Measurements from ENCODE around the gene SCAMP3.
A peak's percentile ranks its signal among the peaks of the same experiment; 100 is the strongest.

SCAMP3 gene

DNA sequence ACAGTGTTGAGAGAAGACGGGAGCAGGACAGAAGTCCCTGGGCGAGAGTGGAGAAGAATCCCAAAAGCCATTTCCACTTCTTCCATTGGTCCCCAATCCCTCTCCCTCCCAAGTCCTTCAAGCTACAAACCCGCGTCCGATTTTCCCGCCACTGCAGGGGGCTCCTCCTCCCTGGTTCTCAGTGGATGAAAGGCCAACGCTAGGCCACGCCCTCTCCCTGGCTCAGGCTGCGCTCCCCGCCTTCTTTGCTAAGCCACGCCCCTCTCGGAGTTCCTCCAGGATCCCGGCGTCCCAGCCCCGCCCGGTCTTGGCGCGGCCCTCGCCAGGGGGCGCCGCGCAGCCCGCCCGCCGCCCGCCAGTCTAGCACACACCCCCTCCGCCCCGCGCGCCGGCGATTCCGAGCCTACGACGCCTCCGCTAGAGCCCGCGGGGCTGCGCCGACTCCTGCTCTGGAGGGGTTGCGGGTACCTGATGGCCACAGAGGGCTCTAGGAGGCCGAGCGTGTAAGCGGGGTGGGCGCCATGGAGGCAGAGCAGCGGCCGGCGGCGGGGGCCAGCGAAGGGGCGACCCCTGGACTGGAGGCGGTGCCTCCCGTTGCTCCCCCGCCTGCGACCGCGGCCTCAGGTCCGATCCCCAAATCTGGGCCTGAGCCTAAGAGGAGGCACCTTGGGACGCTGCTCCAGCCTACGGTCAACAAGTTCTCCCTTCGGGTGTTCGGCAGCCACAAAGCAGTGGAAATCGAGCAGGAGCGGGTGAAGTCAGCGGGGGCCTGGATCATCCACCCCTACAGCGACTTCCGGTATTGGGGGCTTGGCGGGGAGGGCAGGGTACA lies 15.1 kb upstream of the SCAMP3 start, which contains the start of gene HCN3:
HCN3 (plus strand) TSS at position 394 of the 832 bp plus-strand sequence; CDS start at position 522, 128 bp downstream.
- Mint-ChIP-seq H3K36me3 (peaks cover 8% of the 10 kb centered on the region), H3K4me1 (peaks cover 41% of the 10 kb centered on the region), H3K9me3 (no peaks in the 10 kb centered on the region), H3K27ac (peak within 1 kb of the TSS; percentile 26), H3K4me3 (peak within 1 kb of the TSS; percentile 68), H3K27me3 (peaks cover 26% of the 10 kb centered on the region)
- CTCF ChIA-PET = interaction anchor here (0.6 to 4.9 kb wide), 4 partner anchors 26 to 529 kb away, joined by 3 to 26 read pairs (median 4); partner anchors contain the start of gene FDPS
- DNase-seq = peak; percentile 96

DNA sequence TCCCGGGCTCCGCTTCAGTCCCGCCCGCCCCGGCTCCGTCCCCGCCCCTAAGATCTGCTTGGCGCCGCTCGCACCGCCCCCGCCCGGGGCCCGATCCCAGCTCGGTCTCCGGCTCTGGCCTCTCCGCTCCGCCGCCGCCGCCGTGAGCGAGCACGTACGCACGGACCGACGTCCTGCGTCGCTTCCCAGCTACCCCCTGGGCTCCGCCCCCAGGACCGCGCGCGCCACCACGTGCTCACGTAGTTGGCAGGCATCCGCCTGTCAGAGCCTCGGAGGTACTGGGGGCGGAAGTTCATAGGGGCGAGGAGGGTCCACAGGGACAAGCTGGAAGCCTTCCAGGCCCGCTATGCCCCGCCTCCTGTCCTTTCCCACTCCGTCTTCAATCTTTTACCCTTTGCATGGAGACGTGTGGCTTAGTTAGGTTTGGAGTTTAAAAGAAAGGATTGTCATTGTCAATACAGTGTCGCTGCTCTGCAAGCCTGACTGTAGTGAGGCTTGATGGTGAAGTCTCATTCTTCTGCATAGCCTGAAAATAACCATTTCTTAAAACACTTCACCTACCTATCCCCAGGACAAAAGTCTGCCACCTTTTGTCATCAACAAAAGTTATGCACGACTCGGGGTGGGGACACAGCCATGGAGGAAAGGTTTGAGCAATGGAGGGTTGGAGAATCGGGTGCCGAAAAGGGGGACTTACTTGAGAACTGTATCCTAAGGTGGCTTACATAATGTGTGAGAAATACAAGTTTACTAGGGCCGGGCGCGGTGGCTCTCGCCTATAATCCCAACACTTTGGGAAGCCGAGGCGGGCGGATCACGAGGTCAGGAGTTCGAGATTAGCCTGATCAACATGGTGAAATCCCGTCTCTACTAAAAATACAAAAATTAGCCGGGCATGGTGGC lies 11.4 kb upstream of the SCAMP3 start, which contains the start of gene CLK2:
CLK2 (minus strand) TSS at position 162 of the 903 bp plus-strand sequence. CDS start 2,527 bp downstream, outside the sequence.
- Mint-ChIP-seq H3K27me3 (peaks cover 16% of the 10 kb centered on the region), H3K4me1 (peaks cover 56% of the 10 kb centered on the region), H3K27ac (peak within 1 kb of the TSS; percentile 95), H3K9me3 (no peaks in the 10 kb centered on the region), H3K4me3 (peak within 1 kb of the TSS; percentile 86), H3K36me3 (peaks cover 35% of the 10 kb centered on the region)
- DNase-seq = peak; percentile 98
- CTCF ChIA-PET = interaction anchor here (1.0 to 4.7 kb wide), 6 partner anchors 17 to 50 kb away, joined by 3 to 34 read pairs (median 4); partner anchors contain the start of genes FDPS and RUSC1

DNA sequence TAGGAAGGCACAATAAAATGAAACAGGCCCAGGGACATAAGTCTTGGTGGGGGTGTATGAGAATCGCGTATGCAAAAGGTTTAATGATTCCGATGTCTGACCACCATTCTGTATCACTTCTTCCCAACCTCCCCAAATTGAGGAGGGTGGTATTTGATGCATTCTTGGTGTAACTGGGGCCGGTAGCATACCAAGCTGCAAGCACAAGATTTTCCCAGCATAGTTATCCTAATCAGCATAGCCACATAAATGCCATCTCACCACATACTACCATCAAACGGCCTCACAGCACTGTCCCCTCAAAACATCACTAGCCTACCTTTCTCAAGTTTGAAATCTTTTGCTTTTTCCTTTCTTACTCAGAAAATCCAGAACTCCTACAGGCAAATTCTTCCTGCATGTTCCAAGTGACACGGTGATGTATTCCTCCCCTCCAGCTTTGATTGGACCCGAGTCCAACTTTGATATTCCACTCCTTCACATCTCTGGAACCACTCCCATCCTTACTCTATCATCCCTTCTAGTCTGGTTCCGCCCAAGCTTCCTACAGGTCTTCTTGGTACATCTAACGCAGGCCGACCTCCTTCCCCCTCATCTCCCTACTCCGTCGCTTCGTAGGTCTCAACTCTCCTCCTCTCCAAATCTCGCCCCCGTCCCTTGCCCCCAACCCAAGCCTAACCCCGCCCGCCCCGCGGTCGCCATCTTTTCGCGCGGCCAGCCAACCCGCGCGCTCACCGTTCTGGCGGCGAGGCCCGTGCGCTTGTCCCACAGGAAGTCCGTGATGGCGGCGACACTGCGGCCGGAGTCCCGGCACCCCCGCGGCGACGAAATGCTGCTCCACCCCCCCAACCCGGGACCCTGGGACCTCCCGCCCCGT lies 10.5 kb upstream of the SCAMP3 start:
- Mint-ChIP-seq H3K36me3 (peaks cover 43% of the 10 kb centered on the region), H3K27ac (peak overlapping the region; percentile 90), H3K27me3 (peaks cover 7% of the 10 kb centered on the region), H3K4me1 (peaks cover 52% of the 10 kb centered on the region), H3K9me3 (no peaks in the 10 kb centered on the region), H3K4me3 (peak overlapping the region; percentile 86)
- DNase-seq = no peak
- CTCF ChIA-PET = interaction anchor here (1.2 to 4.7 kb wide), 6 partner anchors 9 to 324 kb away, joined by 3 to 34 read pairs (median 6); partner anchors contain the start of gene RUSC1

DNA sequence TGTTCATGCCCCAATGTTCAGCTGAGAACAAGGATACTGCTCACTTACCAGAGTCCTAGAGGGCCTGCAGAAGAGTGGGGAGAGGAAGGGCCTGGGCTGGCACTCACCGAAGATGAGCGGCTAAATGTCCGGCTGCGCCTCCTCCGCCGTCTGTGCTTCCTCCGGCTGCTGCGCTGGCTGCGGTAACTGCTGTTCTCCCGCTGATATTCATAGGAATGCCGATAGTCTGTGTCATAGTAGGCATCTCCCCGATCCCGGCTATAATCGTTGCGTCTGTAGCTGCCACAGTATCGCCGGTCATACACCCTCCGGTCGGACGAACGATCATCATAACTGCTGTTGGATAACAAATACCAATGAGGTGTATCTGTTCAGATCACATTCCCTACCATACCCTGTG lies 7.2 kb upstream of the SCAMP3 start:
- Mint-ChIP-seq H3K4me3 (no peak overlapping the region), H3K4me1 (peaks cover 41% of the 10 kb centered on the region), H3K9me3 (no peaks in the 10 kb centered on the region), H3K36me3 (peaks cover 72% of the 10 kb centered on the region), H3K27ac (peak overlapping the region; percentile 56), H3K27me3 (no peaks in the 10 kb centered on the region)
- CTCF ChIA-PET = interaction anchor here (1.9 kb wide), 1 partner anchor 19 kb away, joined by 4 read pairs; no protein-coding TSS in a partner anchor
- no peak for DNase-seq

DNA sequence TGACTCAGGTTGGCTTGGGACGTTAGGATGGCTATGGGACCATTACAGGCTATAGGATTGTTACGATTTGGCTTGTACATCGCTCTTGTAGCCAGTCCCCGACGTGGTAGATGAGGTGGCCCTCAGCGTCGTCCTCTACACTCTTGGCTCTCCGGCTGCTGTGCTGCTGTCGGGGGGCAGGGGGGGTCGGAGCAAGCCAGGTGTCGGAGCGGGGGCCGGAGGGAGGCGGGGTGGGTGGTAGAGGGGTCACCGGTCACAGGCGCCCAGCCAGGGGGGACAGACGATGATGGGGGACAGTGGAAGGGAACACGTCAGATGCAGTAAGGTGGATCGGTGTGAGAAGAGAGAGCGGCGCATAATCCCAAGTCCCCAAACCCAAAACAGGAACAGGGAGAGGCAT lies 6.5 kb upstream of the SCAMP3 start:
- Mint-ChIP-seq H3K36me3 (peaks cover 79% of the 10 kb centered on the region), H3K27ac (no peak overlapping the region), H3K9me3 (no peaks in the 10 kb centered on the region), H3K4me1 (peaks cover 40% of the 10 kb centered on the region), H3K27me3 (no peaks in the 10 kb centered on the region), H3K4me3 (no peak overlapping the region)
- DNase-seq = no peak
- CTCF ChIA-PET = interaction anchor here (1.9 kb wide), 1 partner anchor 18 kb away, joined by 4 read pairs; no protein-coding TSS in a partner anchor

DNA sequence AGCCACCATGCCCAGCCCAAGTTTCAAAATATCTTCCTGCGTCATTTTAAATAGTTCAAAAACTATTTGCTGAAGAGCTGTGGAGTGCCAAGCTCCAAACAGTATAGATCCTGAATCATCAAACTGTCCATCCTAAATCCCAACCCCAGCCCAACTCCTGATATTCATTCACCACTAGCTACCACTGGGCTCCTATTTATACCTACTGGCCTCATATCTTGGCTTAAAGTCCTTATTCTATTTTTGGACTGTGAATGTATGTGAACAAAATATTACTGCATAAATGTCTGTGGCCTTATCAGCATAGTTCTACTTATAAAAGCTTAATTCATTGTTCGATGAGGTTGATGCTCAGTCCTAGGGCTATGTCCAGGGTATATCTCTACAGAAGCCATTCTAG lies 5.2 kb upstream of the SCAMP3 start:
- H3K9me3 Mint-ChIP-seq = no peaks in the 10 kb centered on the region
- no peak overlapping the region for H3K27ac Mint-ChIP-seq
- peaks cover 82% of the 10 kb centered on the region for H3K36me3 Mint-ChIP-seq
- H3K4me1 Mint-ChIP-seq = peaks cover 43% of the 10 kb centered on the region
- CTCF ChIA-PET = interaction anchor here (0.8 to 3.0 kb wide), 3 partner anchors 11 to 56 kb away, joined by 3 to 27 read pairs (median 5); no protein-coding TSS in a partner anchor
- DNase-seq = no peak
- no peak overlapping the region for H3K4me3 Mint-ChIP-seq
- H3K27me3 Mint-ChIP-seq = no peaks in the 10 kb centered on the region

DNA sequence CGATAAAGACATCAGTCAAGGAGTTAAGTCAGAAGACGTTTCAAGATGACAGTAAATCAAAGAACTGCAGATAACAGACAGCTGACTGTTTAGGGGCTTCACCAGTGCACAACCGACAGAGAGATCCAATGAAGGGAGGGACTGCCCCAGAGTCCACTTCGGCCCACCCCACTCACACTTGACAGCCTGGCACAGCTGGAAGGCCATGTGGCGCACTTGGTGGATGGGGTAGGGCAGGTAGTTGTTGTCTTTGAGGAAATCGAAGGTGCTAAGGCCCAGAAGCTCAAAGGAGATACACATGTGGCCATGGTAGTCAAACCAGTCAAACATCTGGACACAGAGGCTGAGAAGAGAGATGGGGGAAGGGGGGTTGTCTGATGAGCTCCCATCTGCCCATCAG lies 4.4 kb upstream of the SCAMP3 start:
- Mint-ChIP-seq H3K4me3 (no peak overlapping the region), H3K27me3 (no peaks in the 10 kb centered on the region), H3K4me1 (peaks cover 42% of the 10 kb centered on the region), H3K27ac (no peak overlapping the region), H3K36me3 (peaks cover 83% of the 10 kb centered on the region), H3K9me3 (no peaks in the 10 kb centered on the region)
- DNase-seq = no peak
- CTCF ChIA-PET = interaction anchor here (0.8 to 3.0 kb wide), 3 partner anchors 12 to 57 kb away, joined by 3 to 27 read pairs (median 5); no protein-coding TSS in a partner anchor

DNA sequence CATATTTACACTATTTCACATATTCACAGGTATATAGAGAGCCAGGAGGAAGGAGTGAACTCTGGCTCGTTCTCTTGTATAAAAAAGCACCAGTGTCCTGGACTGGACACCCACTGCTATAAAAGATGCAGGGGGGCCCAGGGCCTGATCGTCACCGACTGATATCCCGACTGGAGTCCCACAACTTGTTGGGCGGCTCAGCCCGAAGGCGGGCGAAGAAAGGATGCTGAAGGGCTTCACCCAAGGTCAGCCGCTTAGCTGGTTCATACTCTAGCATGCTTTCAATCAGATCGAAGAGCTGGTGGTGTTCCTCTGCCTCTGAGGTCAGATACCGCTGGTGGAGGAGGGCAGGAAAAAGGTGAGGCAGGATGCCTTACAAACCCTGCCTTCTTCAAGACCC lies 907 bp upstream of the SCAMP3 start:
- Mint-ChIP-seq H3K36me3 (peaks cover 77% of the 10 kb centered on the region), H3K4me1 (peaks cover 48% of the 10 kb centered on the region), H3K9me3 (no peaks in the 10 kb centered on the region), H3K4me3 (peak overlapping the region; percentile 96), H3K27me3 (no peaks in the 10 kb centered on the region), H3K27ac (peak overlapping the region; percentile 93)
- CTCF ChIA-PET = interaction anchor here (0.8 to 1.3 kb wide), 3 partner anchors 9 to 12 kb away, joined by 3 to 6 read pairs (median 5); no protein-coding TSS in a partner anchor
- no peak for DNase-seq

DNA sequence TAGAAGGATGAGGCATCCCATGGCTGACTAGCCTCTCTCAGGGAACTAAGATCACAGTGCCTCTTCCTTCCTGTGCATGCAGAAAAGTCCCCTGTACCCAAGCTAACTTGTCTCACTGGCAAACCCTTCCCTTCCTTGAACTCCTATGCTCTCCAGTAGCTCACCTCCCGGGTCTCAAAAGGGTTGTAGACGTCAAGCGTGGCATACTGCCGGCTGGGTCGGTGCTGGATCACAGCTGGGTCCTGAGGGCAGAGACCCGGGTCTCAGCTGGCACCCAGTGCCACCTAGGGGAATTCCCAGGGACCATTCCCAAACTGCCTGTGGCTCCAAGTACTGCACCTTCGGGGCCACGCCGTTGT lies 688 bp downstream of the SCAMP3 start:
- H3K9me3 Mint-ChIP-seq = no peaks in the 10 kb centered on the region
- H3K36me3 Mint-ChIP-seq = peaks cover 73% of the 10 kb centered on the region
- CTCF ChIA-PET = interaction anchor here (0.6 to 5.2 kb wide), 7 partner anchors 11 to 80 kb away, joined by 3 to 57 read pairs (median 4); partner anchors contain the start of gene THBS3
- no peaks in the 10 kb centered on the region for H3K27me3 Mint-ChIP-seq
- peaks cover 54% of the 10 kb centered on the region for H3K4me1 Mint-ChIP-seq
- peak; percentile 39 for DNase-seq
- H3K4me3 Mint-ChIP-seq = peak overlapping the region; percentile 96
- peak overlapping the region; percentile 93 for H3K27ac Mint-ChIP-seq

DNA sequence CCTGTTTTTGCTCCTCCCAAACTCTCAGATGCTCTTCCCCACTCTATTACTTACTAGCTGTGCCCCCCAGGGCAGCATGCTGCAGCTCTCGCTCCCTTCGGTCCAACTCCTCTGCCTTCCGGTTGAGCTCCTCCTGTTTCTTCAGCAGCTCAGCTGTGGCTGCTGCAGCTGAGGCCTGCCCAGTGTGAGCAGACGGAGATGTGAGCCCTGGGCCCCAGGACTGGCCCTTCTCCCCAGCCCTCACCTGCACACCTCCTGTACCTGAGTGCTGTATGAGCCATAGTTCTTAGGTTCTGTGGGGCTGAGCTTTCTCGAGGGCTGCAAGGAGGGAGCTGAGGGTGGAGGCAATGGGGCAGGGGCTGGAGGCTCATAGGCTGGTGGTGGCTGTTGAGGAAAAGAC lies 1.9 kb downstream of the SCAMP3 start:
- DNase-seq = no peak
- CTCF ChIA-PET = interaction anchor here (0.6 to 5.2 kb wide), 4 partner anchors 10 to 63 kb away, joined by 3 to 57 read pairs (median 5); no protein-coding TSS in a partner anchor
- H3K27ac Mint-ChIP-seq = peak overlapping the region; percentile 72
- H3K4me1 Mint-ChIP-seq = peaks cover 60% of the 10 kb centered on the region
- H3K9me3 Mint-ChIP-seq = no peaks in the 10 kb centered on the region
- no peaks in the 10 kb centered on the region for H3K27me3 Mint-ChIP-seq
- peak overlapping the region; percentile 96 for H3K4me3 Mint-ChIP-seq
- peaks cover 66% of the 10 kb centered on the region for H3K36me3 Mint-ChIP-seq

DNA sequence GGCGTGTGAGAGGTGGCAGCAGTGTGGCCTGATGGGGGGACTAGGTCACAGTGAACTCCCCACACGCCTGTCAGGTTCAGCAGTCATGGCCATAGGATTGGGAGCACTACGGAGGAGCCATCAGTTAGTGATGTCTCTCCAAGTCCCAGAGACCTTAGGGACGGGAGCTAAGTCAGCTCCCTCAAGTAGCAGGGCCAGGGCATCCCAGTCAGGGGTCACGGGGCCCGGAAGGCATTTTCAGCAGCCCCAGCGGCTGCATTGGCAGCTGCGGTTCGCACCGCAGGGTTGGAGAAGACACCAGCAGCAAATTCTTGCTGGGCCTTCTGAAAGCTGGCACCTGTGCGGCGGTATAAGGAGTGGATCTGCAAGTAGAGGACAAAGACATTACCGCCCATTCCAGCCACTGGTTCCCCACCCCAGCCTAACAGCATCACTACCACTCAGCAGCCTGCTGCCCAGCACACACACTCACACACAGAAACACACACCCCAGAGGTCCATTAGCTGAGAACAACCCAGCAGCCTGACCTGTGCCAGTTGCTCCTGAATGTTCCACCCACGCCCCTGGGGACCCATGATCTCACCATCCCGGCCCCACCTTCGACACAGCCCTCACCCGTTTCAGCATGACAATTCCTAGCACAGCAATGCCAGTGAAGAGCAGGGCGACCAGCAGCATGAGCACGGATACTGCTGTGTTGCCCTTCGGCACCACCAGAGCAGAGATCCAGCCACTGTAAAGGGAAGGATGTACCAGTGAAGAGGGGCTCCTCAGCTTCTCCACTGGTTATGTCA lies 5.9 kb downstream of the SCAMP3 start:
- Mint-ChIP-seq H3K9me3 (no peaks in the 10 kb centered on the region), H3K36me3 (peaks cover 31% of the 10 kb centered on the region)

More for the DNA sequence above, 5.9 kb downstream of the SCAMP3 start:
- no peak overlapping the region for H3K27ac Mint-ChIP-seq
- CTCF ChIA-PET = interaction anchor here (1.1 to 1.6 kb wide), 3 partner anchors 16 to 67 kb away, joined by 3 to 6 read pairs (median 4); partner anchors contain the start of gene CLK2
- peaks cover 50% of the 10 kb centered on the region for H3K4me1 Mint-ChIP-seq
- H3K27me3 Mint-ChIP-seq = no peaks in the 10 kb centered on the region
- no peak for DNase-seq
- peak overlapping the region; percentile 79 for H3K4me3 Mint-ChIP-seq
